Liver (tissue), 9 donors: Measurements from ENCODE around the gene MMP14. TPM values are rescaled to one million over a fixed set of nuclear protein-coding genes. Genes with fewer than 3 reads are reported as not detected.

Experiments used
- DNase-seq: peaks from one replicate; pipeline ENCODE4 v3.0.0-alpha.2; 2017; ENCODE audit warnings: low spot score
- H3K27ac ChIP-seq, 2 donors: one replicate each; pipeline ENCODE4 v1.7.0; 2013; ENCODE audit warnings: inconsistent platforms in 2 of 2, low read length in 2 of 2, control low read depth in 1 of 2, low read depth in 1 of 2, mild to moderate bottlenecking in 1 of 2
- H3K27me3 ChIP-seq, 4 donors: one replicate each; pipeline versions ENCODE4 v1.6.1 to v1.7.0; 2013; ENCODE audit warnings: low read length in 3 of 4, inconsistent platforms in 1 of 4, mild to moderate bottlenecking in 1 of 4, moderate library complexity in 1 of 4; ENCODE audit not compliant: control insufficient read depth in 4 of 4, insufficient read depth in 4 of 4
- H3K36me3 ChIP-seq, 4 donors: one replicate each; pipeline versions ENCODE4 v1.6.1 to v1.7.0; 2013; ENCODE audit warnings: low read length in 3 of 4, mild to moderate bottlenecking in 3 of 4, low read depth in 1 of 4, moderate library complexity in 1 of 4; ENCODE audit not compliant: control insufficient read depth in 4 of 4, insufficient read depth in 3 of 4
- H3K4me1 ChIP-seq, 4 donors: one replicate each; pipeline versions ENCODE4 v1.6.1 to v1.7.0; 2013; ENCODE audit warnings: low read length in 3 of 4, mild to moderate bottlenecking in 3 of 4, moderate library complexity in 1 of 4; ENCODE audit not compliant: control insufficient read depth in 4 of 4, insufficient read depth in 4 of 4
- H3K4me3 ChIP-seq, 3 donors: one replicate each; pipeline versions ENCODE4 v1.6.1 to v1.7.0; 2013; ENCODE audit warnings: low read length in 3 of 3, control low read depth in 1 of 3, low read depth in 1 of 3, mild to moderate bottlenecking in 1 of 3
- H3K9ac ChIP-seq, 2 donors: one replicate each; pipeline ENCODE4 v1.7.0; 2013; ENCODE audit warnings: low read length in 2 of 2, mild to moderate bottlenecking in 2 of 2, moderate library complexity in 2 of 2, control low read depth in 1 of 2, low read depth in 1 of 2
- H3K9me3 ChIP-seq, 4 donors: one replicate each; pipeline versions ENCODE4 v1.6.1 to v1.7.0; 2013; ENCODE audit warnings: low read length in 3 of 4; ENCODE audit not compliant: control insufficient read depth in 4 of 4
- EGR1 ChIP-seq, 2 donors: IDR thresholded peaks; 2 replicates each; pipeline ENCODE4 v1.6.1; 2016 to 2018; ENCODE audit warnings: antibody characterized with exemption in 2 of 2, low read depth in 2 of 2
- FOXA1 ChIP-seq: IDR thresholded peaks from 2 replicates; pipeline ENCODE4 v1.6.1; 2016; ENCODE audit warnings: antibody characterized with exemption
- HNF4A ChIP-seq, 2 donors: conservative IDR thresholded peaks; 2 replicates each; pipeline ENCODE4 v1.6.1; 2016; ENCODE audit warnings: antibody characterized with exemption in 2 of 2, mild to moderate bottlenecking in 2 of 2
- HNF4G ChIP-seq: IDR thresholded peaks from 2 replicates; pipeline ENCODE4 v1.6.1; 2016; ENCODE audit warnings: antibody characterized with exemption
- NR2F2 ChIP-seq: IDR thresholded peaks from 2 replicates; pipeline ENCODE4 v1.6.1; 2016; ENCODE audit warnings: antibody characterized with exemption
- RAD21 ChIP-seq, 2 donors: IDR thresholded peaks; 2 replicates each; pipeline ENCODE4 v1.6.1; 2016; ENCODE audit warnings: antibody characterized with exemption in 2 of 2, mild to moderate bottlenecking in 2 of 2
- YY1 ChIP-seq: IDR thresholded peaks from 2 replicates; pipeline ENCODE4 v1.6.1; 2016; ENCODE audit warnings: antibody characterized with exemption, mild to moderate bottlenecking
- WGBS: extraction: QIAGEN DNeasy Blood & Tissue Kit; methylation state at CpG from one replicate; pipeline ENCODE4 v1.1.7; 2013; 5-methylcytosine and 5-hydroxymethylcytosine counted together
- polyA plus RNA-seq, 2 donors: library from polyadenylated mRNA; stranded (reverse) in 1 of 2; unstranded in 1 of 2; fragments of 200-250 nt in 1 of 2; fragments of >200 nt in 1 of 2; fragmentation: Nextera tagmentation in 1 of 2; extraction: Ambion mirVana in 1 of 2; gene quantifications; one replicate each; pipeline versions ENCODE4 v1.2.1 to v1.2.3, GENCODE V29; 2013 to 2015
- total RNA-seq, 2 donors: library from RNA; depleted of rRNA; stranded (reverse); fragments of >200 nt; gene quantifications; one replicate each; pipeline ENCODE4 v1.2.3, GENCODE V29; 2014
- TF ChIP-seq, protein P1 (sequence below): IDR thresholded peaks from 2 replicates; pipeline ENCODE4 v1.6.1; 2016; ENCODE audit warnings: antibody characterized with exemption
- TF ChIP-seq, protein P2 (sequence below): IDR thresholded peaks from 2 replicates; pipeline ENCODE4 v1.6.1; 2016; ENCODE audit warnings: antibody characterized with exemption, mild to moderate bottlenecking
- donor health status: healthy.
- donor health status: healthy.
- donor health status: healthy.
- donor health status: healthy.
- donor health status: healthy.

MMP14 gene
- total and polyA plus RNA-seq, 4 donors = 0.86 to 10.6 (median 8.0) TPM

DNA sequence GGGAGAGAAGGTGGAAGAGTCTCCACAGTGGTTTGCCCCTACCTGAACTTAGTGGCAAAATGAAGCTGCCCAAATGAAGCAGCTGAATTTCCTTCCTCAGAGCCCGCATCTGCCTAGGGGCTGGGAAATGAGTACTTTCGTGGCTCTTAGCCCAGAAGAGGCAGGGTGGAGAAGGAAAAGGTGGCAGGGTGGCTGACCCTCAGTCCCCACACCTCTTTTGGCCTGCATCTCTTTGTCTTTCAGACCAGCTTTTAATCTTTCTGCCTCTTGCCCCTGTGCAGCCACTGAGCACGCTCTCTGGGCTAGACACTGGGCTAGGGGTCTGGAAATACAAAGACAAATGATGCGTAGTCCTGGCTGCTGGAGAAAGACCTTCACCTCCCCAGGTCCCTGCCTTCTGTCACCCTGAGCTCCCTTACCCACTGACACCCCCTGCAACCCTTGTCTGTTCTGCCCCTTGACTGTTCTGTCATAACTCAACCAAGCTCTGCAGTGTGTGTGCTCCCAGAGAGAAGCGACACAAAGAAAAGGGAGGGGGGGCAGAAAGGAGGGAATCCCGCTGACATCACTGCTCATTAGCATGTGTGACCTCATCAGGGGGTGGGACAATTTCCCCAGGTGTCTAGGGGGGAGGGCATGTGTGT, 46.3 kb downstream of the MMP14 start:
- H3K27me3 ChIP-seq = no peaks in the 10 kb centered on the region
- H3K27ac ChIP-seq = no peak overlapping the region
- TF ChIP-seq HNF4A (conservative IDR thresholded peaks at IDR 0.05) = no peak
- H3K9ac ChIP-seq = no peak overlapping the region
- DNase-seq = no peak
- 39% methylated on average over 6 of the region's 6 CpGs for WGBS
- peaks cover 0 to 4% (median 2%) of the 10 kb centered on the region in 4 donors for H3K4me1 ChIP-seq
- peaks cover 0 to 16% (median 12%) of the 10 kb centered on the region in 4 donors for H3K36me3 ChIP-seq
- no peaks in the 10 kb centered on the region for H3K9me3 ChIP-seq
- H3K4me3 ChIP-seq = no peak overlapping the region

GRCh38 chr14:22883173-22883976, 47.0 kb downstream of the MMP14 start, which contains the start of gene REM2:
Gene REM2 (plus strand): TSS chr14:22883222. CDS start chr14:22883288, 66 bp downstream.
- 36% methylated on average over 15 of the region's 15 CpGs for WGBS
- peaks cover 0 to 4% (median 2%) of the 10 kb centered on the region in 4 donors for H3K4me1 ChIP-seq
- TF ChIP-seq RAD21 (IDR thresholded peaks at IDR 0.05) (no peak), HNF4G (no peak), EGR1 (IDR thresholded peaks at IDR 0.05; ENCODE audit: low read depth in 2 of 2) (no peak), HNF4A (conservative IDR thresholded peaks at IDR 0.05) (no peak)
- TF ChIP-seq, protein P1, sequence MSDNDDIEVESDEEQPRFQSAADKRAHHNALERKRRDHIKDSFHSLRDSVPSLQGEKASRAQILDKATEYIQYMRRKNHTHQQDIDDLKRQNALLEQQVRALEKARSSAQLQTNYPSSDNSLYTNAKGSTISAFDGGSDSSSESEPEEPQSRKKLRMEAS = no peak

GRCh38 chr14:22884076-22884737, 47.8 kb downstream of the MMP14 start:
- peaks cover 0 to 4% (median 2%) of the 10 kb centered on the region in 4 donors for H3K4me1 ChIP-seq
- H3K27ac ChIP-seq = no peak overlapping the region
- 92% methylated on average over 7 of the region's 7 CpGs for WGBS
- no peak overlapping the region for H3K9ac ChIP-seq
- peaks cover 0 to 4% (median under 1%) of the 10 kb centered on the region in 4 donors for H3K36me3 ChIP-seq
- H3K4me3 ChIP-seq = no peak overlapping the region
- no peaks in the 10 kb centered on the region for H3K27me3 ChIP-seq
- no peak for TF ChIP-seq FOXA1
- TF ChIP-seq, protein P2, sequence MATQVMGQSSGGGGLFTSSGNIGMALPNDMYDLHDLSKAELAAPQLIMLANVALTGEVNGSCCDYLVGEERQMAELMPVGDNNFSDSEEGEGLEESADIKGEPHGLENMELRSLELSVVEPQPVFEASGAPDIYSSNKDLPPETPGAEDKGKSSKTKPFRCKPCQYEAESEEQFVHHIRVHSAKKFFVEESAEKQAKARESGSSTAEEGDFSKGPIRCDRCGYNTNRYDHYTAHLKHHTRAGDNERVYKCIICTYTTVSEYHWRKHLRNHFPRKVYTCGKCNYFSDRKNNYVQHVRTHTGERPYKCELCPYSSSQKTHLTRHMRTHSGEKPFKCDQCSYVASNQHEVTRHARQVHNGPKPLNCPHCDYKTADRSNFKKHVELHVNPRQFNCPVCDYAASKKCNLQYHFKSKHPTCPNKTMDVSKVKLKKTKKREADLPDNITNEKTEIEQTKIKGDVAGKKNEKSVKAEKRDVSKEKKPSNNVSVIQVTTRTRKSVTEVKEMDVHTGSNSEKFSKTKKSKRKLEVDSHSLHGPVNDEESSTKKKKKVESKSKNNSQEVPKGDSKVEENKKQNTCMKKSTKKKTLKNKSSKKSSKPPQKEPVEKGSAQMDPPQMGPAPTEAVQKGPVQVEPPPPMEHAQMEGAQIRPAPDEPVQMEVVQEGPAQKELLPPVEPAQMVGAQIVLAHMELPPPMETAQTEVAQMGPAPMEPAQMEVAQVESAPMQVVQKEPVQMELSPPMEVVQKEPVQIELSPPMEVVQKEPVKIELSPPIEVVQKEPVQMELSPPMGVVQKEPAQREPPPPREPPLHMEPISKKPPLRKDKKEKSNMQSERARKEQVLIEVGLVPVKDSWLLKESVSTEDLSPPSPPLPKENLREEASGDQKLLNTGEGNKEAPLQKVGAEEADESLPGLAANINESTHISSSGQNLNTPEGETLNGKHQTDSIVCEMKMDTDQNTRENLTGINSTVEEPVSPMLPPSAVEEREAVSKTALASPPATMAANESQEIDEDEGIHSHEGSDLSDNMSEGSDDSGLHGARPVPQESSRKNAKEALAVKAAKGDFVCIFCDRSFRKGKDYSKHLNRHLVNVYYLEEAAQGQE = no peak
- no peak for TF ChIP-seq NR2F2
- TF ChIP-seq YY1 = no peak
- TF ChIP-seq, protein P1 = no peak
- no peak for TF ChIP-seq HNF4G
- no peak for DNase-seq
- H3K9me3 ChIP-seq = no peaks in the 10 kb centered on the region

More at GRCh38 chr14:22883173-22883976, 47.0 kb downstream of the MMP14 start, which contains the start of gene REM2:
- DNase-seq = no peak
- Histone ChIP-seq H3K9ac (no peak within 1 kb of the TSS), H3K4me3 (no peak within 1 kb of the TSS), H3K9me3 (no peaks in the 10 kb centered on the region), H3K27me3 (no peaks in the 10 kb centered on the region), H3K27ac (no peak within 1 kb of the TSS), H3K36me3 (peaks cover 0 to 9% (median 5%) of the 10 kb centered on the region in 4 donors)
